H9 (cell line): ENCODE results near the gene PCYT2. TPM values are rescaled to one million over a fixed set of nuclear protein-coding genes. Genes with fewer than 3 reads are reported as not detected.

Experiments used
- DNase-seq: peaks from one replicate; pipeline ENCODE4 v3.0.0-alpha.2; 2017
- H2AFZ ChIP-seq: one replicate; pipeline ENCODE4 v1.6.1; 2013; ENCODE audit warnings: mild to moderate bottlenecking, low read length, control low read depth, moderate library complexity
- H2AK5ac ChIP-seq: 2 replicates; pipeline ENCODE4 v1.6.1; 2013; ENCODE audit warnings: low read length, control low read depth, mixed read lengths; ENCODE audit not compliant: insufficient read length
- H2BK120ac ChIP-seq: one replicate; pipeline ENCODE4 v1.6.1; 2013; ENCODE audit warnings: low read depth, mild to moderate bottlenecking, low read length, control low read depth, inconsistent platforms; ENCODE audit not compliant: poor library complexity, severe bottlenecking
- H2BK12ac ChIP-seq: 2 replicates; pipeline ENCODE4 v1.6.1; 2013; ENCODE audit warnings: low read length, control low read depth, mixed read lengths, low read depth; ENCODE audit not compliant: insufficient read length
- H2BK15ac ChIP-seq: 2 replicates; pipeline ENCODE4 v1.6.1; 2013; ENCODE audit warnings: low read depth, low read length, control low read depth
- H2BK20ac ChIP-seq: one replicate; pipeline ENCODE4 v1.6.1; 2013; ENCODE audit warnings: low read depth, mild to moderate bottlenecking, low read length, control low read depth, inconsistent platforms; ENCODE audit not compliant: poor library complexity, severe bottlenecking
- H2BK5ac ChIP-seq: 2 replicates; pipeline ENCODE4 v1.6.1; 2013; ENCODE audit warnings: low read length, control low read depth, mixed read lengths; ENCODE audit not compliant: insufficient read length
- H3K14ac ChIP-seq: 2 replicates; pipeline ENCODE4 v1.6.1; 2013; ENCODE audit warnings: low read length, control low read depth; ENCODE audit not compliant: insufficient read depth
- H3K18ac ChIP-seq: 2 replicates; pipeline ENCODE4 v1.6.1; 2013; ENCODE audit warnings: low read depth, mild to moderate bottlenecking, mixed read lengths, low read length, control low read depth; ENCODE audit not compliant: insufficient read length
- H3K23ac ChIP-seq: 2 replicates; pipeline ENCODE4 v1.6.1; 2013; ENCODE audit warnings: low read length, control low read depth, mixed read lengths, low read depth; ENCODE audit not compliant: insufficient read length
- H3K23me2 ChIP-seq: 2 replicates; pipeline ENCODE4 v1.6.1; 2013; ENCODE audit warnings: low read depth, mild to moderate bottlenecking, mixed read lengths, low read length, control low read depth; ENCODE audit not compliant: insufficient read length, poor library complexity, severe bottlenecking
- H3K27ac ChIP-seq: 2 replicates; pipeline ENCODE4 v1.5.1; 2013; ENCODE audit warnings: low read length, control low read depth, mixed read lengths, low read depth; ENCODE audit not compliant: insufficient read length
- H3K27me3 ChIP-seq: 2 replicates; pipeline ENCODE4 v1.6.1; 2013; ENCODE audit warnings: low read length, control low read depth, inconsistent platforms; ENCODE audit not compliant: insufficient read depth
- H3K4ac ChIP-seq: 2 replicates; pipeline ENCODE4 v1.6.1; 2013; ENCODE audit warnings: low read depth, mild to moderate bottlenecking, control low read depth, inconsistent platforms, low read length, moderate library complexity
- H3K4me1 ChIP-seq: 2 replicates; pipeline ENCODE4 v1.6.1; 2013; ENCODE audit warnings: low read length, control low read depth, inconsistent platforms; ENCODE audit not compliant: insufficient read depth
- H3K4me2 ChIP-seq: 2 replicates; pipeline ENCODE4 v1.6.1; 2013; ENCODE audit warnings: low read length, control low read depth, mixed read lengths; ENCODE audit not compliant: insufficient read length, insufficient read depth
- H3K56ac ChIP-seq: 2 replicates; pipeline ENCODE4 v1.6.1; 2013; ENCODE audit warnings: low read depth, mild to moderate bottlenecking, mixed read lengths, low read length, control low read depth; ENCODE audit not compliant: insufficient read length
- H3K79me1 ChIP-seq: 2 replicates; pipeline ENCODE4 v1.6.1; 2013; ENCODE audit warnings: low read depth, mild to moderate bottlenecking, moderate library complexity, low read length, control low read depth, inconsistent platforms; ENCODE audit not compliant: insufficient read depth, poor library complexity, severe bottlenecking
- H3K79me2 ChIP-seq: 2 replicates; pipeline ENCODE4 v1.6.1; 2013; ENCODE audit warnings: low read length, control low read depth, inconsistent platforms; ENCODE audit not compliant: insufficient read depth
- H3K9ac ChIP-seq: 2 replicates; pipeline ENCODE4 v1.6.1; 2013; ENCODE audit warnings: low read length, control low read depth, mixed read lengths; ENCODE audit not compliant: insufficient read length; ENCODE audit errors: extremely low read depth
- H3K9me3 ChIP-seq: one replicate; pipeline ENCODE4 v1.6.1; 2013; ENCODE audit warnings: low read depth, low read length, inconsistent platforms; ENCODE audit not compliant: control insufficient read depth
- H3T11ph ChIP-seq: one replicate; pipeline ENCODE4 v1.6.1; 2013; ENCODE audit warnings: mild to moderate bottlenecking, low read length, control low read depth, inconsistent platforms
- H4K20me1 ChIP-seq: one replicate; pipeline ENCODE4 v1.6.1; 2013; ENCODE audit not compliant: control insufficient read depth, insufficient read length, insufficient read depth
- H4K5ac ChIP-seq: 2 replicates; pipeline ENCODE4 v1.6.1; 2013; ENCODE audit warnings: low read depth, mild to moderate bottlenecking, mixed read lengths, low read length, control low read depth; ENCODE audit not compliant: insufficient read length
- H4K8ac ChIP-seq: replicated peaks from 2 replicates; pipeline ENCODE4 v1.6.1; 2013; ENCODE audit warnings: low read length, control low read depth, mixed read lengths, low read depth; ENCODE audit not compliant: insufficient read length
- H4K91ac ChIP-seq: 2 replicates; pipeline ENCODE4 v1.6.1; 2013; ENCODE audit warnings: low read depth, mild to moderate bottlenecking, moderate library complexity, mixed read lengths, low read length, control low read depth; ENCODE audit not compliant: insufficient read length
- H3K27ac Mint-ChIP-seq, 3 experiments: 2 replicates in 2 of 3; 3 replicates in 1 of 3; pipeline ENCODE4 v1.8.0; 2020 to 2021; ENCODE audit warnings: mixed read lengths in 3 of 3, mild to moderate bottlenecking in 1 of 3, moderate library complexity in 1 of 3
- H3K27me3 Mint-ChIP-seq: 2 replicates; pipeline ENCODE4 v1.8.0; 2021; ENCODE audit warnings: low read depth, mild to moderate bottlenecking, moderate library complexity, mixed read lengths
- H3K36me3 Mint-ChIP-seq, 3 experiments: 2 replicates in 2 of 3; 3 replicates in 1 of 3; pipeline ENCODE4 v1.8.0; 2020 to 2021; ENCODE audit warnings: low read depth in 3 of 3, mixed read lengths in 3 of 3; ENCODE audit not compliant: insufficient read depth in 1 of 3
- H3K4me1 Mint-ChIP-seq, 2 experiments: 2 replicates each; pipeline ENCODE4 v1.8.0; 2020; ENCODE audit warnings: mixed read lengths in 2 of 2
- H3K4me3 Mint-ChIP-seq, 2 experiments: 2 replicates in 1 of 2; 3 replicates in 1 of 2; pipeline ENCODE4 v1.8.0; 2020 to 2021; ENCODE audit warnings: mild to moderate bottlenecking in 2 of 2, mixed read lengths in 2 of 2, moderate library complexity in 1 of 2
- H3K9me3 Mint-ChIP-seq, 2 experiments: 2 replicates in 1 of 2; 3 replicates in 1 of 2; pipeline ENCODE4 v1.8.0; 2020; ENCODE audit warnings: mild to moderate bottlenecking in 2 of 2, mixed read lengths in 2 of 2, moderate library complexity in 1 of 2
- CTCF ChIP-seq: fragments of 200-600 bp; sonication (generic); conservative IDR thresholded peaks from 3 replicates; pipeline ENCODE4 v1.8.0; 2021; ENCODE audit warnings: antibody characterized with exemption, mild to moderate bottlenecking
- WGBS: extraction: QIAGEN DNeasy Blood & Tissue Kit; methylation state at CpG from one replicate; pipeline ENCODE4 v1.1.7; 2013; ENCODE audit warnings: missing lambda C conversion rate, low lambda C conversion rate, mixed read lengths; ENCODE audit not compliant: insufficient read length; ENCODE audit errors: extremely low coverage; 5-methylcytosine and 5-hydroxymethylcytosine counted together
- total RNA-seq: library from RNA; stranded (reverse); gene quantifications from 2 replicates; pipeline ENCODE4 v1.2.1, GENCODE V29; 2021

The PCYT2 gene
- total RNA-seq, 1 experiment from 2014 or later = 24.5 TPM

- Mint-ChIP-seq H3K27me3 (peaks cover 2% of the 10 kb centered on the region), H3K4me1 (peaks cover 9 to 20% of the 10 kb centered on the region in 2 experiments), H3K27ac (peak overlapping the region; percentile 96 to 98 (median 97)), H3K4me3 (peak overlapping the region; percentile 82 to 94), H3K36me3 (peaks cover 22 to 54% (median 50%) of the 10 kb centered on the region in 3 experiments; a peak in 6 of 7 replicates), H3K9me3 (peaks cover 0 to 3% of the 10 kb centered on the region in 2 experiments; a peak in 1 of 5 replicates)
- H3K4me2 ChIP-seq = peak overlapping the region; percentile 90
- H3K9me3 ChIP-seq = no peaks in the 10 kb centered on the region
- no peaks in the 10 kb centered on the region for H3K27me3 ChIP-seq
- no peak overlapping the region for H3K27ac ChIP-seq
- H2AK5ac ChIP-seq = no peak overlapping the region
- H3K9ac ChIP-seq = peak overlapping the region; percentile 92
- DNase-seq = peak; percentile 100
- H4K91ac ChIP-seq = no peak overlapping the region
- whole genome bisulfite sequencing = no CpG with 5 or more reads among the region's 74 CpGs
- H3K23ac ChIP-seq = no peak overlapping the region
- H3K79me1 ChIP-seq = peaks cover 14% of the 10 kb centered on the region
- H4K20me1 ChIP-seq = peaks cover 2% of the 10 kb centered on the region
- H3K4me1 ChIP-seq = peaks cover 3% of the 10 kb centered on the region; the same call in 1 of the 2 replicates
- H3T11ph ChIP-seq = no peak overlapping the region
- peaks cover 20% of the 10 kb centered on the region; the same call in 1 of the 2 replicates for H3K79me2 ChIP-seq
- no peak overlapping the region for H2BK20ac ChIP-seq
- H3K56ac ChIP-seq = no peak overlapping the region
- peak overlapping the region; percentile 94 for H3K14ac ChIP-seq
- peaks cover 10% of the 10 kb centered on the region for H3K23me2 ChIP-seq
- TF ChIP-seq CTCF = no peak
- H2BK5ac ChIP-seq = peak overlapping the region; percentile 33
- no peak overlapping the region for H4K8ac ChIP-seq
- no peak overlapping the region for H3K4ac ChIP-seq
- no peak overlapping the region for H2BK120ac ChIP-seq
- H2BK12ac ChIP-seq = no peak overlapping the region
- H3K18ac ChIP-seq = peak overlapping the region; percentile 84
- no peak overlapping the region for H4K5ac ChIP-seq
- H2AFZ ChIP-seq = no peak overlapping the region
- H2BK15ac ChIP-seq = no peak overlapping the region
Observed at GRCh38 chr17:81860756-81861568, 50.2 kb downstream of the PCYT2 start.
